Renal pelvis (tissue), 4 donors: ENCODE results near the gene CRISP2. TPM values are rescaled to one million over a fixed set of nuclear protein-coding genes. Genes with fewer than 3 reads are reported as not detected.

ENCODE experiments used
- DNase-seq: peaks from one replicate; pipeline ENCODE4 v3.0.0-alpha.2; 2013
- polyA plus RNA-seq, 3 donors: library from polyadenylated mRNA; unstranded; fragments of 120-200 nt; gene quantifications; one replicate each; pipeline ENCODE4 v1.2.1, GENCODE V29; 2013; ENCODE audit not compliant: insufficient read length in 3 of 3

The CRISP2 gene
- polyA plus RNA-seq, 3 donors = 0.09 to 0.12 TPM; not detected in 1

DNA sequence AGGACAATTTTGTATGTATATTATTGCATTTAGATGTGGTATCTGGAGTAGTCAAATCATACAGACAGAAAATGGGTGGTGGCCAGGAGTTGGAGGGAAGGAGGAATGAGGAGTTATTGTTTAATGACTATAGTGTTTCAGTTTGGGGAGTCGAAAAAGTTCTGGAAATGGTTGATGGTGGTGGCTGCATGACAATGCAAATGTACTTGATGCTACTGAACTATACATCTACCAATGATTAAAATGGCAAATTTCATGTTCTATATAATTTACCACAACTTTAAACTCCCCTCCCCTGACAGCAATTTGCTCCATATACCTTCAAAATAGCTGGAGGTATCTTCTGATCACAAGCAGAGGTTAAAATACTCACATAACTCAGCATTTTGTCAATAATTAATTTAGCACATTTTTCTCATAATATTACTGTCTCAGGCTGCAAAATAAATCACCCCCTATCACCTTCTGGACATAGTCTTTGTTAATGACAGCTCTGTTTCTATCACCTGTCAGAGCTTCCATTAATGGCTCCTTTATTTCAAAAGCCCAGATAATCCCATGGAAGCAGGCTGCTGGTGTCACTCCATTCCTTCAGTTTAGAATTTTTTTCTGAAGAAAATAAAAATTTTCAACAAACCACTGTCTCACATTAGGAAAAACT lies 51.0 kb downstream of the CRISP2 start:
- no peak for DNase-seq

DNA sequence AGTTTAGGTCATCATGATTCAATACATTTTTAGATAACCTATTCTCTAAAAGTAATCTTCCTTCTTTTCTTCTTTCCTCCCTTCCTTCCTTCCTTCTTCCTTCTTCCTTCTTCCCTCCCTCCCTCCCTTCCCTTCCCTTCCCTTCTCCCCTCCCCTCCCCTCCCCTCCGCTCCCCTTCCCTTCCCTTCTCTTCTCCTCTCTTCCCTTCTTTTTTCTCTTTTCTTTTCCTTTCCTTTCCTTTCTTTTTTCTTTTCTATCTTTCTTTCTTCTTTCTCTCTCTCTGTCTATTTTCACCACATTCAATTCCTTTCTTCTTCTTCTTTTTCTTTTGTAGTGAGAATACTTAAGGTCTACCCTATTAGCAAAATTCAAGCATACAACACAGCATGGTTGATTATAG lies 59.4 kb downstream of the CRISP2 start:
- DNase-seq = no peak

DNA sequence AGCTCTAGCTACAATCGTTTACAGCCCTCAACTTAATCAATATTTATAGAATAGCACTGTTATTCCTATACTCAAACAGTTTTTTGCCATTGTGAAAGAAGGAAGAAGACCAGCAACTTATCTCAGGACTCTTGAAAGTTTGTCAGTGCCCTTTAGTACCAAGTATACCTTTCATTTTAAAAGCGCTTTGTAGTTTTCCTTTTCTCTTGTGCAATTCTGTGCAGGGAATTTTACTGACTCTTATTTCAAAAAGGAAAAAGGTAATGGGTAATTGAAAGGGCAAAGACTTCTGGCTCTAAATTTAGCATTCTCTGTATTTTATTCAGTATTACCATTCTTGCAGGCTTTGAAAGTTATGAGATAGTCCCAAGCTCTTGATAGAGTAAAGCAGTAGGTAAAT lies 59.9 kb downstream of the CRISP2 start:
- DNase-seq = no peak

GRCh38 chr6:49651239-49651638 lies 62.1 kb downstream of the CRISP2 start:
- DNase-seq = no peak

- DNase-seq = no peak
Observed at GRCh38 chr6:49649988-49650387, 63.4 kb downstream of the CRISP2 start.

DNA sequence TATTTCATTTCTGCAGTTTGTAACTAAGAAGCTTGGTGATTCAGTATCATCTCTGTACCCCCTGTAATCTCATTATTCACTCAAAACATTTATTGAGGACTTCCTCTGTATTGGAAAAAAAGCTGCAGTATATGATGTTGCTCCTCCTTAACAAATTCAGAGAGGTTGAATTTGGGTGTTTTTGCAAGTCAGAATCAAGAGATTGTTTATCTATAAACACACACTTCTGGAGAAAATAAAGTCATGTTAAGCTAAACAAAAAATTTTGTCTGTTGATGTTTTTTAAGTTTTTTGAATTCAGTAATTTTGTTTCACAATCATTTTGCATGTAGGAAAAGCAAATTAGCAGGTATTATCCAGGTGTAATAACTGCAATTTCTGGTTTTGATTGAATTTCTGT lies 65.3 kb downstream of the CRISP2 start:
- DNase-seq = no peak

GRCh38 chr6:49647476-49647875 lies 65.9 kb downstream of the CRISP2 start:
- no peak for DNase-seq

DNA sequence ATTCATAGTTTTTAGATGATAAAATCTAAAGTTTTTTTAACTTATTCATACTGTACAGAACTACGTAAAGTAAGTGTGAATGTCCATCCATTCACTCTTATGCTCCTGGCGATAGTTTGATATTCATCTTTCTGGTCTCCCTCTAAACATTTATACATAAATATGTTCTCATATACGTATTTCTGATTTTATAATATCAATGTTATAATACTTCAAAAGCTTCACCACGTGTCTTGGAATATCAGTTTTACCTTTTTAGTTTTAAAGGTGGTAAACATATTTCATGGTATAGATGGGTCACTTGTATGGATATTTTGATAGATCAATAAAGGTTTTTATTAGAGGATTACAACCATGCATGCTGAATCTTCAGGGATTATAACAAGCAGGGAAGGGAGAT lies 66.4 kb downstream of the CRISP2 start:
- DNase-seq = no peak

GRCh38 chr6:49646130-49646824 lies 67.1 kb downstream of the CRISP2 start:
- DNase-seq = no peak

DNA sequence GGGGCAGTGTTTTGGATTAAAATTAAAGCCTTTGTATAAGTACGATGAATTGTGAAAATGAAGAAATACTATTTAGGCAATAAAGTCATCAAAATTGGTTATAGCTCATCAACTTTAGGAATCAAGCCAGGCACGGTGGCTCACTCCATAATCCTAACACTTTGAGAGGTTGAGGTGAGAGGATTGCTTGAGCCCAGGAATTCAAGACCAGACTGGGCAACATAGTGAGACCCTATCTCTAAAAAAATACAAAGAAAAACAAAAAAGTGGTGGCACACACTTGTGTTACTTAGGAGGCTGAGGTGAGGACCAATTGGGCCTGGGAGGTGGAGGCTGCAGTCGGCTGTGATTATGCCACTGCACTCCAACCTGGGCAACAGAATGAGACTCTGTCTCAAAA lies 68.2 kb downstream of the CRISP2 start:
- DNase-seq = no peak

Other genes starting within 250 kb of the CRISP2 start
- not detected for gene GLYATL3, start 213.6 kb downstream of the CRISP2 start, polyA plus RNA-seq
- gene C6orf141, start 162.9 kb downstream of the CRISP2 start, polyA plus RNA-seq = 1 to 10 TPM in 2 of 3 donors, under 1 TPM in 1; 0.57 to 1.2 (median 1.0) TPM
- 1 to 10 TPM in 1 of 3 donors, under 1 TPM in 2; 0.71 to 1.6 (median 0.88) TPM for gene RHAG, start 76.7 kb downstream of the CRISP2 start, polyA plus RNA-seq
- gene CRISP3, start 30.8 kb upstream of the CRISP2 start, polyA plus RNA-seq = under 1 TPM; 0.25 to 0.48 (median 0.26) TPM
- gene PGK2, start 73.7 kb upstream of the CRISP2 start, polyA plus RNA-seq = under 1 TPM in 1 of 3 donors, not detected in 2; 0.07 TPM
- gene CRISP1, start 153.0 kb upstream of the CRISP2 start, polyA plus RNA-seq = under 1 TPM in 2 of 3 donors, not detected in 1; 0.06 to 0.13 TPM